SW 1271 (cell line): ENCODE results near the gene VSIG10L.

Experiments
- DNase-seq, 2 experiments: peaks; one replicate each; lab custom pipeline; 2025; lab: John Stamatoyannopoulos, UW

Gene VSIG10L

DNA sequence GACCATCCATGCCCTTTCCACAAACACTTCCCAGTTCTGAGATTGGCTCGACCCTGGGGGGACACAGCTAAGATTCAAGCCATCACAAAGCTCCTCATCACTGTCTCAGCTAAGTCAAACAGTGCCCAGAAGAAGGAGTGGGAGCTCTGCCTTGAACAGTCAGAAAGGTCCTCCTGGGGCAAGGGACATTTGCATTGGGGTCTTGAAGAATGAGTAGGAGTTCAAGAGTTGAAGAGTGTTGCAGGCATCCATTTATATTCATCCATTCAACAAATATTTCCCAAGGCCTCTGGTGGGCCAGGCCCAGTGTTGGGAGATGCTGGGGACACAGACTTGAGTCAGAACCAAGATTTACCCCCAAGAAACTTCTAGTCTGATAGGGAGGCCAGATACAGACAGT is 24.0 kb downstream of the VSIG10L start:
- no peak for DNase-seq

DNA sequence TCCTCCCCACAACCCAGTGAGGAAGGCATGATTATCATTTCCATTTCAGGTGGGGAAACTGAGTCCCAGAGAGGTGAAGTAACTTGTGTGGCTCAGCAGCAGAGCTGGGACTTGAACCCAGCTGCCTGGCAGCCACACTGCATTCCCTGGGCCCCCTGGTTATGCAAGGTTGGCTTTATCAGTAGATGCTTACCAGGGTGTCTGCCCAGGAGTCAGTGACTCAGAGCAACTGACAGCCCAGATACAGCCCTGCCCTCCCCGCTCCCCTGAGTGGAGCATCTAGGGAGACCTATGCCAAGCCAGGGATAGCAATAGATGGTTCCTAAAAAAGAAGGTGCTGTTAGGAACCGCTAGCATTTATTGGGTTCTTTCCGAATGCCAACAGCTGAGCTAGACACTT is 24.6 kb downstream of the VSIG10L start:
- no peak for DNase-seq

DNA sequence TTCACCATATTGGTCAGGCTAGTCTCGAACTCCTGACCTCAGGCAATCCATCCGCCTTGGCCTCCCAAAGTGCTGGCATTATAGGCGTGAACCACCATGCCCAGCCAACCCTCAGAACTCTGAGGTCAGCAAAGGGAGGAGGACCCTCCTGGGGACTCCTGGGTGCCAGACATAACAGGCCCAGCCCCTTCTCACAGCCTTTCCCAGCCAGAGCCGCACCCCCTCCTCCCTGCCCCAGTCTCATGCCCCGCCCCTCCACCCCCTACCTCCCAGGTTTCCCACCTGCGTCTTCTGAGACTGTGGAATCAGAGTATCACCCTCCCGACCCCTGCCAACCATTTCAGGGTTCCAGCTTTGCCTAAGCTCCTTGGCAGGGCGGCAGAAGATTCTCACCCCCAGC is 25.3 kb downstream of the VSIG10L start:
- DNase-seq = no peak

DNA sequence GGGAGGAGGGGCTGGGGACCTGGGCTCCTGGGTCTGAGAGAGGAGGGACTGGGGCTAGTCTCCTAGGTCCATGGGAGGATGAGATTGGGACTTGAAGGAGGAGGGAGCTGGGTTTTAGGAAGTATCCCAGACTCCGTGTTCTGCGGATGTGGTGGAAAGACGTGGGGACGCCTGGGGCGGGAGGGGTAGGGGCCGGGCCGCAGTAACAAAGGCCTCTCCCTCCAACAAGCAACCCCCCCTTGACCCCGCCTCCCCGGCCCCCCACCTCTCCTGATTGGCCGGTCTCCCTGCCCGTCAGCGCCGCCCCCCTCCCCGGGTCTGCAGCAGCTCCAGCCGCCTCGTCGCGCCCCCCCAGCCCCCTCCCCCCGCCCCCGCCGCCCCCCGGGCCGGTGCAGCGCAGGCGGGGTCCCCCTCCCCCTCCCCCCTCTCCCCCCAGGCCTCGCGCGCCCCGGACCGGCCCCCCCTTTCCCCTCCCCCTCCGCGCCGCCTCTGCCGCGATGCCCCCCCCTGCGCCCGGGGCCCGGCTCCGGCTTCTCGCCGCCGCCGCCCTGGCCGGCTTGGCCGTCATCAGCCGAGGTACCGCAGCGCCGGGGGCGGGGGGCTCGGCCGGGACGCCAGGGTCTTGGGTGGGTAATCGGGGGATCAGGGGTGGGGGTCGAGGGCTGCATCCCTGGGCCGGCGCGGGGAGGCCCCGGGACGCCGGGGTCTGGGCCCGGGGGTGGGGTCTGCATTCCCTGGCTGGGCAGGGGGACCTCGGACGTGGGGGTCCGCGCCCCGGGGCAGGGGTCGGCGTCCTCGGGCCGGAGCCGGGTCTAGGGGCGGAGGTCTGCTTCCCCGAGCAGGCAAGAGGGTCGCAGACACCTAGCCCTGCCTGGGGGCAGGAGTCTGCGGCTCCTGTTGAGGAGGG is 30.3 kb downstream of the VSIG10L start, which contains the start of gene IGLON5:
Gene IGLON5, plus strand, starts transcription at position 294 of the 907 bp plus-strand sequence. Its CDS starts 204 bp downstream, at position 498.
- DNase-seq = no peak

DNA sequence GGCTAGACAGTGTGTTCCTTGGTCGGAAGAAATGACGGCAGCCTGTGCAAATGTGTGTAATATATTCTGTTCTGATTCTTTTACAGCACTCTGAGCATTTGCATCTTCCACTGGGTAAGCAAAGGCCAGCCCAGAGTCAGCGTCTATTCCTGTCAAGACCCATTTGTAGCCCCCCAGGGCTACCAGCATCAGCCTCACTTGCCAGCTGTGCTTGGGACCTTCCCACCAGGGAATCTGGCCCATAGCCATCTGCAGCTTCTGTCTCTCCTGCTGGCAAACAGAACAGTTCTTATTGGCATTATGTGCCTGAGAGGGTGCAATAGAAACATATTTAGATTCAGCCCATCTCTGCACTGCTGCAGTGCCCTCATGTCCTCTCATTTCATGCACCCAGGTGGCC is 36.5 kb downstream of the VSIG10L start:
- DNase-seq = no peak

DNA sequence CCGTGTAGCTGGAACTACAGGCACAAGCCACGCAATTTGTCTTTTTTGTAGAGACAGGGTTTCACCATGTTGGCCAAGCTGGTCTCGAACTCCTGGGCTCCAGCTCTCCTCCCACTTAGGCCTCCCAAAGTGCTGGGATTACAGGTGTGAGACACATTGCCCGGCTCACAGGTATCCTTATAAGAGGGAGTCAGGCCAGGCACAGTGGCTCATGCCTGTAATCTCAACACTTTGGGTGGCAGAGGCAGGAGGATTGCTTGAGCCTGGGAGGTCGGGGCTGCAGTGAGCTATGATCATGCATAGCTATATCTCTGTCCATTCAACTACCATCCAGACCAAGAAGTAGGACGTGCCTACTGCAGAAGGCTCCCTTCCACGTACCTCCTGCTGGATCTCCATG is 40.7 kb downstream of the VSIG10L start:
- no peak for DNase-seq

DNA sequence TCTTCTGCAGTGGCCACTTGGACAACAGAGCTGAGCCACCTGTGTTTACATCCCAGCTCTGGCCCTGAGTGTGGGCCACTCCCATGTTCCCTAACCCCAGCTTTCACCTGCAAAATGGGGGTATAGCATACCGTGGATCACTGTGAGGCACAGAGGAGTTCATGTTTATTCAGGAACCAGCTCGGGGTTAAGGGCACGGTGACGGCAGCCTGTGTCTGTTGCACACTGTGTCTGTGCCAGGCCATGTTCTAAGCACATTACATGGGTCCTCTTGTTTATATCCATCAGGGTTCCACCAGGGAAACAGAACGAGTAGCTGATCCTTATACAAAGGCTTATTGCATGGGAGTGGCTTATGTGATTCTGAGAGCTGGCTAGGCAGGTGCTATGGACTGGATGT is 44.5 kb downstream of the VSIG10L start:
- no peak for DNase-seq

DNA sequence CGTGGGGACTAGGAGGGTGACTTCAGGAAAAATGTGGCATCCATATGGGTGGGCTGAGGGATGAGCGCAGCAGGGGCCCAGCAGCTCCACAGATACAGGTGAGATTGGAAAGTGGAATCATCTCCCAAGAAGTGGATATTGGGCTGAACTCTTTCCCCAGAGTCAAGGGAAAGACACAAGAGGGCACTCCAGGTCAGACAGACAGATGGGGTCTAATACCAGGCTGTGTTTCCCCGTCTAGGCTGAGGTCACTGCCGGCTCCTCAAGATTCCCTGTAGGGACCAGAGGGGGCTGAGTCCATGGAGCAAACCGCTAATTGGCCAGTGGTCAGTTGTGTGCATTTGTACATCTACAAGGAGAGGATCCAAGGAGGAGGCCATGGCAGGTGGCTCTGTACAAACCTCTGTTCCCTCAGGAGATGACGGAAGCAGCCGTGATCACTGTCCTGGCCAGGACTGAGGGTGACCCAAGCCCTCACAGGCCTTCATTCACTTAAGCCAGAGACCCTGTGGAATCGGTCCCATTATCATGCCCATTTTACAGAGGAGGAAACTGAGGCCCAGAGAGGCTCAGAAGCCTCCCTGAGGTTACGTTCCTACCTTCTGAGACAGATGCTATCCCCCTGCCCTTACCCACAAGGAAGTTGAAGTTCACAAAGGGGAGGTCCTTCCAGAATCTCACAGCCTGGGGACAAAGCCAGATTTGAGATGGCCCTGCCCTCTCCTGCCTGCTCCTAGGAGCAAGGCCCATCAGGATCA is 45.4 kb downstream of the VSIG10L start:
- no peak for DNase-seq

DNA sequence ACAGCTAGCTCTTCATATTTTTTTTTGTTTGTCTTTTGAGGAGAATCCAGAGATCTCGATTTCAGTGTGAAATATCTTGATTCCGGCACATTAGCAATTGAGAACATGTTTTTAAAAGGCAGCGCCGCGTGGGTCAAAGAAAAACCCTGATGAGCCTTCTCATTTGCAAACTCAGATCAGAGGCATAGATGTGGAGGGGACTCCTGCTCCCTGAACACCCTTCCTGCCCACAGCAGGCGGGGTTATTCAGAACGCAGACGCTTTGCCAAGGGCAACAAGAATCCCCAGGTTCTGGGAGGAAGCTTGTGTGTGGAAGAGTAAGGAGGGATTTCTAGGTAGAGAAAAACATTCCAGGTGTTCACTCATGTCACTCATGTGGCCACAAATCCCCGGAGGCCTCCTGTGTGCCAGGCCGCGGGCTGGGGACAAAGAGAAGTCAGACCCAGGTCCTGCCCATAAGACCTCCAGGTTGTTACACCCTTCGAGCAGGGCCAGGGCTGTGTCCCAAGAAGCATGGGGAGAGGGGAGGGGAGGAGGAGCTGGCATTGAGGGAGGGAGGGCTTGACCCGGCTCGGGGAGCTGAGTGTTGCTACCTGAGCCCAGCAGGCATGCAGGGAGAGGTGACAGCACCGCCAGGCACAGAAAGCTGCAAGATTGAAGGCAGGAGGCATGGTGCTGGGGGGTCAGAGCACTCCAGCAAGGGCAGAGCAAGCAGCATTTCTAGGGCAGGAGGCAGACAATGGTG is 46.4 kb downstream of the VSIG10L start:
- DNase-seq = no peak

DNA sequence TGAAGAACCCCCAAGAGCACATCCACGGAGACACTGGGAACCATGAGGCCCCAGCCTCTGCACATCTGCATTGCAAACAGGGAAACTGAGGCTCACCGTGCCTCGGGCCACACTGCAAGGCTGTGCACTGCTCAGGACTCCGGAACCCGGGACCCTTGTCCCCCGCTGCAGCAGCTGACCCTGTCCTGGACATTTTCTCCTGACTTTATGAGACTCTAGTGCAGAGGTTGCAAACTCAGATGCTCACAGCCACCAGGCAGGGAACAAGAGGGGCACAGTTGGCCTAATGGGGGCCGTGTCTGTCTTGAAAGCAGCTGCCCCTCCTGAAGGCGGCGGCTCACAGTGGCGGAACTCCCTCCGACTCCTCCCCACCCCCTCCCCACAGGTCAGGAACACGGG is 47.0 kb downstream of the VSIG10L start:
- no peak for DNase-seq

DNA sequence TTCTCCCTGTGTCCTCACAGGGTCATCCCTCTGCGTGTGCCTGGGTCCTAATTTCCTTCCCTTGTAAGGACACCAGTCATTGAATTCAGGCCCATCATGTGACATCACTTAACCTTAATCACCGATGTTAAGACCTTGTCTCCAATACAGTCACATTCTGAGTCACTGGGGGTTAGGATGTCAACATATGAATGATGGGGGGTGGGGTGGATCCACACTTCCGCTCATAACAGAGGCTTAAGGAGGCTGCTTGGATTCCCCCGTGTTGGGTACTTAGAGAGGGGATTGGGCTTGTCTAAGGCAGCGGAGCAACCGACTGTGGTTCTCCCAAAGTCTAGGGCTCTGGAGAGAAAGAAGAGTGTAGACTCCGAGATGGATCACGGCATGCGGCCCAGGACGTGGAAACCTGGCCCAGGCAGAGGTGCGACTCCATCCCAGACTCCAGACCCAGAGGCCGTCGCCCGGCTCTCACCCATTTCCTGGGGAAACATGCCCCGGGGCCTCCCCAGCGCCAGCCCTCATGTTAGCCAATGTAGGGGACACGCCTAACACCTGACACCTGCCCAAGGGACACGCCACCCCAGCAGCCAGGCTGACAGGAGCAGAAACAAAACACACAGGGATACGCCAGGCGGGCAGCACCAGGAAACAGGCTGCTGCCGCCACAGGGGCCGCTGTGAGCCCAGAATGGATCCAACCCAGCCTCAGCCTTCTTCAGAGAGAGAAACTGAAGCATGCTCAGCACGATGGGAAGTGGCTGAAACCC is 47.5 kb downstream of the VSIG10L start:
- no peak for DNase-seq

DNA sequence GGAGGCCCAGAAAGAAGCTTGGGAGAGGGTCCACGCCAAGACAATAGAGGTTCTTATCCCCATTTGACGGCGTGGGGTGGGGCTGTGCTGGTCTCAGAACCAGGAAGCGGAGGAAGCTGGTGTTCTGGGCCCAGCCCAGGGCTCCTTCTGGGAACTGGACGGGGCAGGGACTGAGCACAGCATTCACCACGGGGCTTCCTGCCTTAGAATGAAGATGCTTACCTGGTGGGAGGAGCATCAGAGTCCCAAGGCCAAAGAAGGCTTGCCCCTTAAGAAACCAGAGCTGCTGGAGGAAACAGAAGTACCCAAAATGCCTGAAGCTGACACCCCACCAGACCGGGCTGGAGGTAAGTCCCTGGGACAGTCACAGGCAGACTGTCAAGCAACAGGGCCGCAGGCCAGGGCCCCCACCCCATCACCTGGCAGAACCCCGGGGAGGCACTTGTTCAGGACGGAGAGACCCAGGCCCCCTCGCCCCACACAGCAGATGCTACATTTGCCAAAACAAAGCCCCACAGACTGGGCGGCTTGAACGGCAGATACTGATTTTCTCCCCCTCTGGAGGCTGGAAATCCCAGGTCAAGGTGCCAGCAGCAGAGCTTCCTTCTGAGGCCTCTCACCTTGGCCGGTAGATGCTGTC is 48.2 kb downstream of the VSIG10L start:
- DNase-seq = no peak

DNA sequence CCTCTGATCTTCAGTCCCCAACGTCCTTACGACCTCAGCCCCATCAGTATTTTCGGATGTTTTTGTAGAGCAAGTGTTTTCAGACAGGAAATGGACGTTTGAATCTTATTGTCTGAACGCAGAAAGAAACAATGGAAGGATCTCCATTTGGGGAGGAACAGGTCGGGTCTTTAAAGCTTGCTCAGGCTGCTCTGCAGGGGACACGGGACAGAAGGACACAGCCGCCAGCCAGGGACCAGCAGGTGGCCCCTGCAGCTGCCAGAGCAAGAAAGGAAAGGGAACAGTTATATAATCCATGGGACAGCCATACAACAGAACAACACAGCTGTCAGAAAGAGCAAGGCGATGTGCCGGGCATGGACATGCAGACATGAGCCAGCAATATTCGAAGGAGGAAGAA is 49.0 kb downstream of the VSIG10L start:
- DNase-seq = no peak

DNA sequence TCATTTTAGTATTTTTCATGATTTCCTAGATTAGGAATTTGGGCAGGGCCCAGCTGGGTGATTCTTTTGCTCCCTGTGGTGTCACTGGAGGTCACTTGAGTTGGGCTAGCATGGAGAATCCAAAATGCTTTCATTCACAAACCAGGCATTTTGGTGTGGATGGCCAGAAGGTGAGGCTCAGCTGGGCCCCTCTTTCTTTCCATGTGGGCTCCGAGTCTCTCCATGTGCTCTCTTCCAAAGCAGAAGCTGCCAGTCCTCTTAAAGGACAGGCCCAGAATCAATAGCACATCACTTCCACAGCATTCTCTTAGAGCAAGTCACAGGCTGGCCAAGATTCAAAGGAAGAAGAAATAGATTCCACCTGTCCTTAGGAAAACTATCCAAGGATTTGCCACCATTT is 52.3 kb downstream of the VSIG10L start:
- DNase-seq = no peak

DNA sequence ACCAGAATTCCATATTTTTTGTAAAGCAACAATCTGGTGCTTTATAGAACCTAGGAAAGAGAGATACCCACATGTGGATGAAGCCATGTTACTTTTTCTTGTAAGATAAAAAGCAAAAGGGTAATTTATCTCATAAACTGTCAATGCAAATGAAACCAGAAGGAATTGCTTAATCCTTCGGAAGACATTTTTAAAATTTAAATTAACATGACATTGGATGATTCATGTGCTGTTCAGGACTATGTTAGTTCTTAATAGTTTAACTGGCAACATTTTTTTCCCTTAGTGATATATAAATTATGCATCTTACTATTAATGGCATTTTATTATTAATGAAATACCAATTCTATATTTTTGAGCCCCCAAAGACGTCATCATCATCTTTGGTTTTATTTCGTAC is 56.3 kb downstream of the VSIG10L start:
- no peak for DNase-seq

DNA sequence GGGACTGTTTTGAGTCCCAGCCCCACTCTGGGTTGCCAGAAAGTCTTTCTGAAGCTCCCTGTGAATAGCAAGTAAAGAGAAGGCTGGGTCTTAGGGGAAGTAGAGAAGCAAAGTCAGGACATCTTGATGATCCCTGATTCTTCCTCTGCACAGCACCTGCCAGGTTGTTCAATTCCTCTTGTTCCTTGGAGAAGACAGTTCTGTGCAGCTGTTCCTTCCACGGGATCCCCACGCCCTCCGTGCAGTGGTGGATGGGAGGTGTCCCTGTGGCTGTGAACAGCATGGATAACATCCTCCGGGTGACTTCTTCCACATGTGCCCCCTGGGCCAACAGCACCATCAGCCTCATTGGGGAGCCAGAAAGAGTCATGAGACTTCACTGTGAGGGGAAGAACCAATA is 59.6 kb downstream of the VSIG10L start:
- DNase-seq = no peak
